ENCODE data around the gene HNRNPL. TPM values are rescaled to one million over a fixed set of nuclear protein-coding genes. Genes with fewer than 3 reads are reported as not detected.

Gene HNRNPL
- total and polyA plus RNA-seq, 2 donors from 2014 or later: 168 to 278 TPM

DNA sequence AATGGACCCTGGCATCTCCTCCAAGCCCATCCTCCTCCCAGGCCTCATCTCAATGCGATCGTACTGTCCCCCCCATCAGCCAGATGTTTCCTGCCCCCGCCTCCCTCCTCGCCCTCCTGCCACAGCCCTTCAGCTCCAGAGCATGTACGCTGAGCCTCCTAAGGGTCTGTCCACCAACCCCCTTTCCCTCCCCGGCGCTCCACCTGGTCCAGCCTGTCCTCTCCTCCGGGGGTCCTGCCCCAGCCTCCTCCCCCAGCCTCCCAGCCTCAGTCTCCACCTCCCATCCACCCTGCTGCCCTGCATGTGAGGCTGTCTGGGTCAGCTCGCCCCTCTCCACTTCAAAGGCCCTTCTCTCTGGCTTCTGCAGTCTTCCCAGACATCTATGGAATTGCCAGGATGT lies 45.2 kb upstream of the HNRNPL start:
- H3K4me1 ChIP-seq (ENCODE audit: control insufficient read depth in 2 of 3, insufficient read depth in 2 of 3, low read depth in 1 of 3, low read length in 3 of 3): peaks cover 4 to 20% (median 9%) of the 10 kb centered on the region in 3 donors
- peak overlapping the region in 1 of 3 donors; percentile 19 for H3K9ac ChIP-seq (ENCODE audit: low read length in 3 of 3)
- H3K27me3 ChIP-seq (ENCODE audit: control insufficient read depth, insufficient read depth, low read length): no peaks in the 10 kb centered on the region
- no peaks in the 10 kb centered on the region for H3K9me3 ChIP-seq (ENCODE audit: control insufficient read depth in 2 of 3, insufficient read depth in 1 of 3, low read length in 3 of 3)
- H3K4me3 ChIP-seq (ENCODE audit: low read length in 3 of 3): no peak overlapping the region
- TF ChIP-seq, protein P1, sequence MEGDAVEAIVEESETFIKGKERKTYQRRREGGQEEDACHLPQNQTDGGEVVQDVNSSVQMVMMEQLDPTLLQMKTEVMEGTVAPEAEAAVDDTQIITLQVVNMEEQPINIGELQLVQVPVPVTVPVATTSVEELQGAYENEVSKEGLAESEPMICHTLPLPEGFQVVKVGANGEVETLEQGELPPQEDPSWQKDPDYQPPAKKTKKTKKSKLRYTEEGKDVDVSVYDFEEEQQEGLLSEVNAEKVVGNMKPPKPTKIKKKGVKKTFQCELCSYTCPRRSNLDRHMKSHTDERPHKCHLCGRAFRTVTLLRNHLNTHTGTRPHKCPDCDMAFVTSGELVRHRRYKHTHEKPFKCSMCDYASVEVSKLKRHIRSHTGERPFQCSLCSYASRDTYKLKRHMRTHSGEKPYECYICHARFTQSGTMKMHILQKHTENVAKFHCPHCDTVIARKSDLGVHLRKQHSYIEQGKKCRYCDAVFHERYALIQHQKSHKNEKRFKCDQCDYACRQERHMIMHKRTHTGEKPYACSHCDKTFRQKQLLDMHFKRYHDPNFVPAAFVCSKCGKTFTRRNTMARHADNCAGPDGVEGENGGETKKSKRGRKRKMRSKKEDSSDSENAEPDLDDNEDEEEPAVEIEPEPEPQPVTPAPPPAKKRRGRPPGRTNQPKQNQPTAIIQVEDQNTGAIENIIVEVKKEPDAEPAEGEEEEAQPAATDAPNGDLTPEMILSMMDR (IDR thresholded peaks at IDR 0.05; ENCODE audit: borderline replicate concordance, extremely low read depth, insufficient read depth): no peak
- H3K36me3 ChIP-seq (ENCODE audit: control insufficient read depth in 2 of 3, insufficient read depth in 3 of 3, low read length in 3 of 3): peaks cover 0 to 6% (median 5%) of the 10 kb centered on the region in 3 donors
- DNase-seq (no peak), FAIRE-seq (no peak)
- H3K27ac ChIP-seq (ENCODE audit: low read depth in 2 of 2, low read length in 2 of 2): no peak overlapping the region
- intact Hi-C loops (cut with DNase I): no loop called here

DNA sequence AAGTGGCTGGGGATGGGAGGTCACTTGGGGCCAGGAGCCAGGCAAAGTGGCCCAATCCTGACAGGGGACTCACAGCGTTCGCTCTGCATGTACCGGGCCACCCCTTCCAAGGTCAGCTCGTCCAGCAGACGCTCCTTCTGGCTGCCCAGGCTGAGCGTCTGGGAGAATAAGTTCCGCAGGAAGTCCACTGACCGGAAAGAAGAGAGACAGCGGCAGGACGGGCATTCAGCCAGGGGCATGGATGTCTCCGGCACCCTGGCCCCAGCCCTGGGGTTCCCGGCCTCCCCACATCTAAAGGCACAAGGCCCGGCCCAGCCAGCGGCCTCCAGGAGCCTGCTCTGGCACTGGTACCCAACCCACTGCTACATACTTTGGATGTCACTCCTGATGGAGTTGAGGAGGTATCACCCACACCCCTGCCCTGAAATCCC lies 43.6 kb upstream of the HNRNPL start:
- no peaks in the 10 kb centered on the region for H3K27me3 ChIP-seq (ENCODE audit: control insufficient read depth, insufficient read depth, low read length)
- no peak for DNase-seq
- TF ChIP-seq, protein P1 (IDR thresholded peaks at IDR 0.05; ENCODE audit: borderline replicate concordance, extremely low read depth, insufficient read depth): no peak
- intact Hi-C loops (cut with DNase I): no loop called here
- peaks cover 0 to 20% (median 17%) of the 10 kb centered on the region in 3 donors for H3K36me3 ChIP-seq (ENCODE audit: control insufficient read depth in 2 of 3, insufficient read depth in 3 of 3, low read length in 3 of 3)
- H3K4me3 ChIP-seq (ENCODE audit: low read length in 3 of 3): no peak overlapping the region
- H3K4me1 ChIP-seq (ENCODE audit: control insufficient read depth in 2 of 3, insufficient read depth in 2 of 3, low read depth in 1 of 3, low read length in 3 of 3): peaks cover 0 to 16% (median 5%) of the 10 kb centered on the region in 3 donors
- peak overlapping the region; percentile 6 to 65 for H3K27ac ChIP-seq (ENCODE audit: low read depth in 2 of 2, low read length in 2 of 2)
- no peak for FAIRE-seq
- peak overlapping the region in 1 of 3 donors; percentile 12 for H3K9ac ChIP-seq (ENCODE audit: low read length in 3 of 3)
- no peaks in the 10 kb centered on the region for H3K9me3 ChIP-seq (ENCODE audit: control insufficient read depth in 2 of 3, insufficient read depth in 1 of 3, low read length in 3 of 3)

DNA sequence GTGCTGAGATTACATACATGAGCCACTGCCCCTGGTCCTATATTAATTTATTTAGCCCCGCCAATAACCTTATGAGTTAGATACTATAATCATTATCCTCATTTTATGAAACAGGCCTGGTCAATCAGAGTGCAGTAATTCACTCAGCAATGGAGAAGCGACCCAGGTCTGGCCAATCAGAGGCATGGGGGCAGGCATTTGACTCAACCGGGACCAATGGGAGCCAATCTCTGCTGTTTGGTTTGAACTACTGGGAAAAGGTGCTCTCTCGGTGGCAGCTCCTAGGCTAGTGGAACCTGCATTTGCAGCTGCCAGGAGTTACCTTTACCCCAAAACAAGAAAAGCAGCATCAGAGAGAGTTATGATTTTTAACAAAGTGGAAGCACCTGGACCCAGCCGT lies 43.1 kb upstream of the HNRNPL start:
- intact Hi-C loops (cut with DNase I): no loop called here
- FAIRE-seq: no peak
- no peak for DNase-seq
- Histone ChIP-seq H3K27ac (ENCODE audit: low read depth in 2 of 2, low read length in 2 of 2) (peak overlapping the region; percentile 6 to 65), H3K9me3 (ENCODE audit: control insufficient read depth in 2 of 3, insufficient read depth in 1 of 3, low read length in 3 of 3) (no peaks in the 10 kb centered on the region), H3K36me3 (ENCODE audit: control insufficient read depth in 2 of 3, insufficient read depth in 3 of 3, low read length in 3 of 3) (peaks cover 0 to 21% (median 18%) of the 10 kb centered on the region in 3 donors), H3K27me3 (ENCODE audit: control insufficient read depth, insufficient read depth, low read length) (no peaks in the 10 kb centered on the region), H3K4me3 (ENCODE audit: low read length in 3 of 3) (no peak overlapping the region), H3K4me1 (ENCODE audit: control insufficient read depth in 2 of 3, insufficient read depth in 2 of 3, low read depth in 1 of 3, low read length in 3 of 3) (peaks cover 0 to 13% (median under 1%) of the 10 kb centered on the region in 3 donors), H3K9ac (ENCODE audit: low read length in 3 of 3) (peak overlapping the region in 1 of 3 donors; percentile 12)
- TF ChIP-seq, protein P1 (IDR thresholded peaks at IDR 0.05; ENCODE audit: borderline replicate concordance, extremely low read depth, insufficient read depth): no peak

GRCh38 chr19:38891771-38892170 lies 42.0 kb upstream of the HNRNPL start:
- no peaks in the 10 kb centered on the region for H3K9me3 ChIP-seq (ENCODE audit: control insufficient read depth in 2 of 3, insufficient read depth in 1 of 3, low read length in 3 of 3)
- DNase-seq: no peak
- H3K36me3 ChIP-seq (ENCODE audit: control insufficient read depth in 2 of 3, insufficient read depth in 3 of 3, low read length in 3 of 3): peaks cover 0 to 21% (median 18%) of the 10 kb centered on the region in 3 donors
- no peak for FAIRE-seq
- H3K4me3 ChIP-seq (ENCODE audit: low read length in 3 of 3): no peak overlapping the region
- peaks cover 0 to 13% (median 0%) of the 10 kb centered on the region in 3 donors for H3K4me1 ChIP-seq (ENCODE audit: control insufficient read depth in 2 of 3, insufficient read depth in 2 of 3, low read depth in 1 of 3, low read length in 3 of 3)
- H3K9ac ChIP-seq (ENCODE audit: low read length in 3 of 3): no peak overlapping the region
- TF ChIP-seq, protein P1 (IDR thresholded peaks at IDR 0.05; ENCODE audit: borderline replicate concordance, extremely low read depth, insufficient read depth): no peak
- H3K27ac ChIP-seq (ENCODE audit: low read depth in 2 of 2, low read length in 2 of 2): no peak overlapping the region
- intact Hi-C loops (cut with DNase I): no loop called here
- H3K27me3 ChIP-seq (ENCODE audit: control insufficient read depth, insufficient read depth, low read length): no peaks in the 10 kb centered on the region

All from kidney (tissue), 14 donors.